Psoas muscle (tissue), 8 donors: ENCODE data around the gene TMEM185B. TPM values are rescaled to one million over a fixed set of nuclear protein-coding genes. Genes with fewer than 3 reads are reported as not detected.

Experiments
- ATAC-seq, 4 donors: fragments of 200-7000 bp; cut with Tn5 transposase; one replicate each; pipeline ENCODE4 v1.9.1; 2020; ENCODE audit warnings: moderate library complexity in 3 of 4, mild to moderate bottlenecking in 2 of 4
- DNase-seq, 2 donors: peaks; one replicate each; pipeline ENCODE4 v3.0.0-alpha.2; 2020
- H3K27ac ChIP-seq: fragments of 200-600 bp; one replicate; pipeline ENCODE4 v1.8.0; 2022
- H3K27me3 ChIP-seq, 3 donors: fragments of 200-600 bp in 1 of 3; one replicate each; pipeline versions ENCODE4 v1.6.1 to v1.8.0; 2013 to 2022; ENCODE audit warnings: low read length in 2 of 3, mild to moderate bottlenecking in 2 of 3, moderate library complexity in 1 of 3; ENCODE audit not compliant: insufficient read depth in 3 of 3
- H3K36me3 ChIP-seq, 2 donors: fragments of 200-600 bp in 1 of 2; one replicate each; pipeline versions ENCODE4 v1.6.1 to v1.8.0; 2013 to 2022; ENCODE audit warnings: low read depth in 1 of 2, mild to moderate bottlenecking in 1 of 2, moderate library complexity in 1 of 2; ENCODE audit not compliant: insufficient read depth in 1 of 2
- H3K4me1 ChIP-seq: fragments of 200-600 bp; one replicate; pipeline ENCODE4 v1.8.0; 2022
- H3K4me3 ChIP-seq: fragments of 200-600 bp; one replicate; pipeline ENCODE4 v1.8.0; 2022; ENCODE audit warnings: mild to moderate bottlenecking
- H3K9me3 ChIP-seq: fragments of 200-600 bp; one replicate; pipeline ENCODE4 v1.8.0; 2022
- CTCF ChIP-seq: fragments of 200-600 bp; IDR thresholded peaks from one replicate; pipeline ENCODE4 v1.8.0; 2022; ENCODE audit warnings: antibody characterized with exemption
- WGBS, 3 donors: extraction: QIAGEN DNeasy Blood & Tissue Kit; methylation state at CpG; one replicate each; pipeline versions ENCODE4 v1.1.6 to v1.1.7; 2013; 5-methylcytosine and 5-hydroxymethylcytosine counted together
- intact Hi-C, 2 donors: fragments of 100-400 bp; cut with DNase I; formaldehyde crosslinking; loops; one replicate each; pipeline versions ENCODE4 v1.11.0 to v1.14.2; 2022
- polyA plus RNA-seq, 3 donors: library from polyadenylated mRNA; stranded (reverse); fragments of 200-250 nt; gene quantifications; one replicate each; pipeline ENCODE4 v1.2.3, GENCODE V29; 2013
- total RNA-seq, 4 donors: library from RNA; stranded (reverse); fragmentation: NEBNext Ultra II Directional in 2 of 4; extraction: Animal tissue kit (Norgen Biotek cat#: 25700) in 2 of 4; gene quantifications; one replicate each; pipeline versions ENCODE4 v1.2.1 to v1.2.4, GENCODE V29; 2021 to 2023
- donor health status: healthy with polysubstance abuse.
- donor health status: DM: no; HTN: no; CAD: no; lungs with moderate emphysema.
- donor health status: Bipolar disorder and iron deficiency.
- donor health status: healthy.
- donor health status: DM: yes; HTN: yes; CAD: no.
- donor health status: DM: no; HTN: no; CAD: no.
- donor health status: DM: no; HTN: no; CAD: no.
- donor health status: DM: yes; HTN: yes; CAD: no.

TMEM185B gene
- total and polyA plus RNA-seq, 7 donors: 10.4 to 28.1 (median 15.3) TPM

- H3K4me1 ChIP-seq: peaks cover 19% of the 10 kb centered on the region
- no peaks in the 10 kb centered on the region for H3K27me3 ChIP-seq
- 86 to 95% (median 87%) methylated on average over 7 of the region's 7 CpGs for WGBS, 3 donors
- TF ChIP-seq CTCF: no peak
- DNase-seq (no peak), ATAC-seq (no peak)
- H3K4me3 ChIP-seq: no peak overlapping the region
- no peaks in the 10 kb centered on the region for H3K9me3 ChIP-seq
- intact Hi-C loops: loop anchor here (5.0 to 10.0 kb wide), 5 partner anchors 71 to 536 kb away; partner anchors contain the start of gene PTPN4 (in 1 of the 2)
- no peak overlapping the region for H3K27ac ChIP-seq
- H3K36me3 ChIP-seq: no peaks in the 10 kb centered on the region
Observed at GRCh38 chr2:120177973-120178372, 45.2 kb downstream of the TMEM185B start.

GRCh38 chr2:120177001-120177621 is 46.1 kb downstream of the TMEM185B start:
- peak overlapping the region; percentile 35 for H3K4me3 ChIP-seq
- H3K27ac ChIP-seq: peak overlapping the region; percentile 57
- intact Hi-C loops: loop anchor here (5.0 to 10.0 kb wide), 5 partner anchors 70 to 535 kb away; partner anchors contain the start of gene PTPN4 (in 1 of the 2)
- H3K36me3 ChIP-seq: no peaks in the 10 kb centered on the region
- H3K4me1 ChIP-seq: peaks cover 19% of the 10 kb centered on the region
- no peaks in the 10 kb centered on the region for H3K27me3 ChIP-seq
- no peaks in the 10 kb centered on the region for H3K9me3 ChIP-seq
- no peak for TF ChIP-seq CTCF
- peak; percentile 37 to 57 (median 54) for ATAC-seq
- WGBS, 3 donors: 55 to 66% (median 55%) methylated on average over 15 of the region's 15 CpGs
- peak; percentile 34 to 70 for DNase-seq

- peaks cover 19% of the 10 kb centered on the region for H3K4me1 ChIP-seq
- no peaks in the 10 kb centered on the region for H3K9me3 ChIP-seq
- DNase-seq (no peak), ATAC-seq (peak in 3 of 4 donors; percentile 14 to 71 (median 64))
- H3K27ac ChIP-seq: peak overlapping the region; percentile 57
- H3K27me3 ChIP-seq: no peaks in the 10 kb centered on the region
- TF ChIP-seq CTCF: no peak
- no peak overlapping the region for H3K4me3 ChIP-seq
- H3K36me3 ChIP-seq: no peaks in the 10 kb centered on the region
- intact Hi-C loops: loop anchor here (5.0 to 10.0 kb wide), 5 partner anchors 69 to 534 kb away; partner anchors contain the start of gene PTPN4 (in 1 of the 2)
- 18 to 34% (median 21%) methylated on average over 3 of the region's 3 CpGs for WGBS, 3 donors
Observed at GRCh38 chr2:120176526-120176925, 46.7 kb downstream of the TMEM185B start.

GRCh38 chr2:120174963-120175581 is 48.1 kb downstream of the TMEM185B start:
- no peaks in the 10 kb centered on the region for H3K27me3 ChIP-seq
- peaks cover 0 to 9% of the 10 kb centered on the region in 2 donors for H3K36me3 ChIP-seq
- intact Hi-C loops: loop anchor here (5.0 to 10.0 kb wide), 7 partner anchors 63 to 533 kb away; partner anchors contain the start of gene PTPN4 (in 1 of the 2)
- H3K9me3 ChIP-seq: no peaks in the 10 kb centered on the region
- peaks cover 19% of the 10 kb centered on the region for H3K4me1 ChIP-seq
- no peak overlapping the region for H3K4me3 ChIP-seq
- 25 to 29% (median 28%) methylated on average over 6 of the region's 6 CpGs for WGBS, 3 donors
- no peak for DNase-seq
- peak in 2 of 4 donors; percentile 64 to 73 for ATAC-seq
- peak; percentile 82 for TF ChIP-seq CTCF
- H3K27ac ChIP-seq: no peak overlapping the region

Other genes starting within 250 kb of the TMEM185B start
- 10 to 100 TPM; 12.5 to 16.0 (median 14.8) TPM for gene EPB41L5, start 210.3 kb downstream of the TMEM185B start, total RNA-seq
- 10 to 100 TPM in 1 of 3 donors, 1 to 10 TPM in 2; 4.2 to 10.5 (median 4.3) TPM for gene EPB41L5, start 210.3 kb downstream of the TMEM185B start, polyA plus RNA-seq
- 10 to 100 TPM; 25.6 to 38.1 (median 33.6) TPM for gene RALB, start 29.5 kb upstream of the TMEM185B start, total RNA-seq
- 10 to 100 TPM; 43.9 to 72.3 (median 62.1) TPM for gene RALB, start 29.5 kb upstream of the TMEM185B start, polyA plus RNA-seq
- 10 to 100 TPM in 2 of 4 donors, 1 to 10 TPM in 2; 2.9 to 19.3 (median 11.0) TPM for gene INHBB, start 122.7 kb upstream of the TMEM185B start, total RNA-seq
- 10 to 100 TPM in 2 of 3 donors, 1 to 10 TPM in 1; 7.4 to 20.0 (median 13.4) TPM for gene INHBB, start 122.7 kb upstream of the TMEM185B start, polyA plus RNA-seq